ENCODE measurements around the gene APELA.
"Not testable (repeated sequence)": the region's sequence is repeated elsewhere in the genome, so short reads cannot be mapped to it uniquely, and the experiment has no call there.

The APELA gene

GRCh38 chr4:164933244-164933643 is 56.3 kb downstream of the APELA start:
- H4K5ac ChIP-seq (ENCODE audit: low read length), result no peak overlapping the region
- no peaks in the 10 kb centered on the region for H3K79me1 ChIP-seq (ENCODE audit: low read length)
- no peak overlapping the region for H3K27ac ChIP-seq (ENCODE audit: low read depth, low read length)
- no peak overlapping the region for H3K4me2 ChIP-seq (ENCODE audit: low read length)
- H3K27me3 ChIP-seq (ENCODE audit: insufficient read depth, low read length, poor library complexity), result no peaks in the 10 kb centered on the region
- H3K79me2 ChIP-seq (ENCODE audit: control insufficient read depth, insufficient read depth, low read length), result no peaks in the 10 kb centered on the region
- H2BK5ac ChIP-seq (ENCODE audit: low read length), result no peak overlapping the region
- H2AK5ac ChIP-seq (ENCODE audit: low read length), result no peak overlapping the region
- no peak overlapping the region for H3K23ac ChIP-seq (ENCODE audit: low read length)
- no peak for DNase-seq
- no peak overlapping the region for H3K4me3 ChIP-seq (ENCODE audit: low read length)
- H3K4ac ChIP-seq (ENCODE audit: low read depth, low read length), result no peak overlapping the region
- no peaks in the 10 kb centered on the region for H3K36me3 ChIP-seq (ENCODE audit: control insufficient read depth, insufficient read depth, low read length)
- H2BK15ac ChIP-seq (replicated peaks; ENCODE audit: low read depth), result no peak overlapping the region
- H2BK120ac ChIP-seq (ENCODE audit: low read depth, low read length), result no peak overlapping the region
- WGBS (ENCODE audit: extremely low coverage, insufficient coverage, low lambda C conversion rate), result no CpG with 5 or more reads among the region's 11 CpGs
- H3K56ac ChIP-seq (ENCODE audit: low read length), result no peak overlapping the region
- no peak overlapping the region for H4K8ac ChIP-seq (ENCODE audit: low read depth, low read length)
- H3K18ac ChIP-seq (ENCODE audit: low read length), result no peak overlapping the region
- no peak overlapping the region for H3K9ac ChIP-seq (ENCODE audit: low read length)
- H3K4me1 ChIP-seq (ENCODE audit: control insufficient read depth, low read depth, low read length), result no peaks in the 10 kb centered on the region

- H3K9ac ChIP-seq (ENCODE audit: low read length), result no peak overlapping the region
- no peaks in the 10 kb centered on the region for H3K27me3 ChIP-seq (ENCODE audit: insufficient read depth, low read length, poor library complexity)
- no peak overlapping the region for H3K4me3 ChIP-seq (ENCODE audit: low read length)
- no peak overlapping the region for H3K4me2 ChIP-seq (ENCODE audit: low read length)
- H3K4me1 ChIP-seq (ENCODE audit: control insufficient read depth, low read depth, low read length), result no peaks in the 10 kb centered on the region
- DNase-seq, result peak; percentile 79
- no peaks in the 10 kb centered on the region for H3K36me3 ChIP-seq (ENCODE audit: control insufficient read depth, insufficient read depth, low read length)
- no peak overlapping the region for H3K23ac ChIP-seq (ENCODE audit: low read length)
- no peak overlapping the region for H4K8ac ChIP-seq (ENCODE audit: low read depth, low read length)
- no peaks in the 10 kb centered on the region for H3K79me1 ChIP-seq (ENCODE audit: low read length)
- no peak overlapping the region for H3K18ac ChIP-seq (ENCODE audit: low read length)
- H2BK5ac ChIP-seq (ENCODE audit: low read length), result no peak overlapping the region
- no peak overlapping the region for H3K56ac ChIP-seq (ENCODE audit: low read length)
- H2BK120ac ChIP-seq (ENCODE audit: low read depth, low read length), result no peak overlapping the region
- H3K4ac ChIP-seq (ENCODE audit: low read depth, low read length), result no peak overlapping the region
- no peak overlapping the region for H2BK15ac ChIP-seq (replicated peaks; ENCODE audit: low read depth)
- H3K79me2 ChIP-seq (ENCODE audit: control insufficient read depth, insufficient read depth, low read length), result no peaks in the 10 kb centered on the region
- no CpG with 5 or more reads among the region's 1 CpG for WGBS (ENCODE audit: extremely low coverage, insufficient coverage, low lambda C conversion rate)
- no peak overlapping the region for H2AK5ac ChIP-seq (ENCODE audit: low read length)
- H3K27ac ChIP-seq (ENCODE audit: low read depth, low read length), result no peak overlapping the region
- H4K5ac ChIP-seq (ENCODE audit: low read length), result no peak overlapping the region
Measured at GRCh38 chr4:164935363-164935762, 58.4 kb downstream of the APELA start.

- not testable (repeated sequence) for H3K27ac ChIP-seq (ENCODE audit: low read depth, low read length); H2AK5ac ChIP-seq (ENCODE audit: low read length); H2BK5ac ChIP-seq (ENCODE audit: low read length); H2BK120ac ChIP-seq (ENCODE audit: low read depth, low read length); H4K5ac ChIP-seq (ENCODE audit: low read length); H3K79me1 ChIP-seq (ENCODE audit: low read length); H3K27me3 ChIP-seq (ENCODE audit: insufficient read depth, low read length, poor library complexity); H3K79me2 ChIP-seq (ENCODE audit: control insufficient read depth, insufficient read depth, low read length); H3K4me2 ChIP-seq (ENCODE audit: low read length); H3K23ac ChIP-seq (ENCODE audit: low read length); H3K4me1 ChIP-seq (ENCODE audit: control insufficient read depth, low read depth, low read length); H3K36me3 ChIP-seq (ENCODE audit: control insufficient read depth, insufficient read depth, low read length); H3K9ac ChIP-seq (ENCODE audit: low read length); H3K4ac ChIP-seq (ENCODE audit: low read depth, low read length); H3K18ac ChIP-seq (ENCODE audit: low read length); H3K4me3 ChIP-seq (ENCODE audit: low read length); DNase-seq; H4K8ac ChIP-seq (ENCODE audit: low read depth, low read length); H2BK15ac ChIP-seq (replicated peaks; ENCODE audit: low read depth); H3K56ac ChIP-seq (ENCODE audit: low read length)
- WGBS (ENCODE audit: extremely low coverage, insufficient coverage, low lambda C conversion rate), result no CpG with 5 or more reads among the region's 9 CpGs
Measured at GRCh38 chr4:164935865-164936606, 59.1 kb downstream of the APELA start.

- no peak overlapping the region for H3K23ac ChIP-seq (ENCODE audit: low read length)
Measured at GRCh38 chr4:164937576-164938270, 60.7 kb downstream of the APELA start.

GRCh38 chr4:164943192-164943591 is 66.2 kb downstream of the APELA start:
- Histone ChIP-seq H3K4me2 (ENCODE audit: low read length) (no peak overlapping the region), H3K27me3 (ENCODE audit: insufficient read depth, low read length, poor library complexity) (no peaks in the 10 kb centered on the region), H3K36me3 (ENCODE audit: control insufficient read depth, insufficient read depth, low read length) (no peaks in the 10 kb centered on the region), H4K8ac (ENCODE audit: low read depth, low read length) (no peak overlapping the region), H3K27ac (ENCODE audit: low read depth, low read length) (no peak overlapping the region), H4K5ac (ENCODE audit: low read length) (no peak overlapping the region), H3K56ac (ENCODE audit: low read length) (no peak overlapping the region), H3K4me1 (ENCODE audit: control insufficient read depth, low read depth, low read length) (peaks cover 2% of the 10 kb centered on the region), H3K23ac (ENCODE audit: low read length) (no peak overlapping the region), H3K9ac (ENCODE audit: low read length) (no peak overlapping the region), H3K4ac (ENCODE audit: low read depth, low read length) (no peak overlapping the region), H3K18ac (ENCODE audit: low read length) (no peak overlapping the region), H3K79me2 (ENCODE audit: control insufficient read depth, insufficient read depth, low read length) (no peaks in the 10 kb centered on the region), H2BK15ac (replicated peaks; ENCODE audit: low read depth) (no peak overlapping the region), H3K4me3 (ENCODE audit: low read length) (no peak overlapping the region), H3K79me1 (ENCODE audit: low read length) (no peaks in the 10 kb centered on the region), H2BK120ac (ENCODE audit: low read depth, low read length) (no peak overlapping the region), H2BK5ac (ENCODE audit: low read length) (no peak overlapping the region), H2AK5ac (ENCODE audit: low read length) (no peak overlapping the region)
- DNase-seq, result no peak
- WGBS (ENCODE audit: extremely low coverage, insufficient coverage, low lambda C conversion rate), result no CpG with 5 or more reads among the region's 9 CpGs

More at GRCh38 chr4:164937576-164938270, 60.7 kb downstream of the APELA start:
- Histone ChIP-seq H3K36me3 (ENCODE audit: control insufficient read depth, insufficient read depth, low read length) (no peaks in the 10 kb centered on the region), H3K4ac (ENCODE audit: low read depth, low read length) (no peak overlapping the region), H3K27ac (ENCODE audit: low read depth, low read length) (no peak overlapping the region), H3K79me2 (ENCODE audit: control insufficient read depth, insufficient read depth, low read length) (no peaks in the 10 kb centered on the region), H4K5ac (ENCODE audit: low read length) (no peak overlapping the region), H2AK5ac (ENCODE audit: low read length) (no peak overlapping the region), H3K18ac (ENCODE audit: low read length) (no peak overlapping the region), H4K8ac (ENCODE audit: low read depth, low read length) (no peak overlapping the region), H2BK15ac (replicated peaks; ENCODE audit: low read depth) (no peak overlapping the region), H2BK5ac (ENCODE audit: low read length) (no peak overlapping the region), H3K4me1 (ENCODE audit: control insufficient read depth, low read depth, low read length) (no peaks in the 10 kb centered on the region), H3K4me2 (ENCODE audit: low read length) (no peak overlapping the region), H3K79me1 (ENCODE audit: low read length) (no peaks in the 10 kb centered on the region), H3K56ac (ENCODE audit: low read length) (no peak overlapping the region), H3K9ac (ENCODE audit: low read length) (no peak overlapping the region), H3K4me3 (ENCODE audit: low read length) (no peak overlapping the region), H3K27me3 (ENCODE audit: insufficient read depth, low read length, poor library complexity) (no peaks in the 10 kb centered on the region), H2BK120ac (ENCODE audit: low read depth, low read length) (no peak overlapping the region)
- peak; percentile 70 for DNase-seq
